Posterior vena cava (tissue), 2 donors: Measurements from ENCODE around the gene TSPAN16. TPM values are rescaled to one million over a fixed set of nuclear protein-coding genes. Genes with fewer than 3 reads are reported as not detected.

Experiments used
- DNase-seq: peaks from one replicate; pipeline ENCODE4 v3.0.0-alpha.2; 2020; ENCODE audit warnings: low spot score
- intact Hi-C, 2 donors: fragments of 100-400 bp; cut with DNase I; formaldehyde crosslinking; loops; one replicate each; pipeline versions ENCODE4 v1.14.1 to v1.14.2; 2022 to 2023
- total RNA-seq, 2 donors: library from RNA; stranded (reverse); fragmentation: NEBNext Ultra II Directional; extraction: Animal tissue kit (Norgen Biotek cat#: 25700); gene quantifications; one replicate each; pipeline ENCODE4 v1.2.1, GENCODE V29; 2021
- donor health status: DM: yes; HTN: yes; CAD: no.
- donor health status: DM: yes; HTN: yes; CAD: no.

TSPAN16 gene
- total RNA-seq, 2 donors from 2014 or later: not detected

DNA sequence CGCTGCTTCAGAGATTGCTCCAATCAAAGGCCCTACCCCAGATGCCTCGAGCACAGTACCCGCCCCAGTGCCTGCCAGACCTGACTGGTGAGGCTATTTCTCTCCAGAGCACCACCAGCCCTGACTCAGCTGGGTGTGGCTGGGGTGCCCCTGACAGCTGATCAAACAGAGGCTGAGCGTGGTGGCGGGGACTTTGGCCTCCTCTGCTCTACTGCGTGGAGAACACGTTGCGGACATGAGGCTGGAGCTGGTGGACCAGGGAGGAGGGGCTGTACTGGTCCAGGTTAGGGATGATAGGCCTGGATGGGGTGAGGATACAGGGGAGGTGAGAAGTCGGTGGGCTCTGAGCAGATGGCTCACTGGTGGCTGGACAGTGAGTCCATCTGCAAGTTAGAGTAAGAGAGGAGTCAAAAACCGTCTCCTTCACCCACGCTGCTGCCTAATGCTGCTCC, 30.1 kb upstream of the TSPAN16 start:
- no peak for DNase-seq
- intact Hi-C loops: no loop called here

DNA sequence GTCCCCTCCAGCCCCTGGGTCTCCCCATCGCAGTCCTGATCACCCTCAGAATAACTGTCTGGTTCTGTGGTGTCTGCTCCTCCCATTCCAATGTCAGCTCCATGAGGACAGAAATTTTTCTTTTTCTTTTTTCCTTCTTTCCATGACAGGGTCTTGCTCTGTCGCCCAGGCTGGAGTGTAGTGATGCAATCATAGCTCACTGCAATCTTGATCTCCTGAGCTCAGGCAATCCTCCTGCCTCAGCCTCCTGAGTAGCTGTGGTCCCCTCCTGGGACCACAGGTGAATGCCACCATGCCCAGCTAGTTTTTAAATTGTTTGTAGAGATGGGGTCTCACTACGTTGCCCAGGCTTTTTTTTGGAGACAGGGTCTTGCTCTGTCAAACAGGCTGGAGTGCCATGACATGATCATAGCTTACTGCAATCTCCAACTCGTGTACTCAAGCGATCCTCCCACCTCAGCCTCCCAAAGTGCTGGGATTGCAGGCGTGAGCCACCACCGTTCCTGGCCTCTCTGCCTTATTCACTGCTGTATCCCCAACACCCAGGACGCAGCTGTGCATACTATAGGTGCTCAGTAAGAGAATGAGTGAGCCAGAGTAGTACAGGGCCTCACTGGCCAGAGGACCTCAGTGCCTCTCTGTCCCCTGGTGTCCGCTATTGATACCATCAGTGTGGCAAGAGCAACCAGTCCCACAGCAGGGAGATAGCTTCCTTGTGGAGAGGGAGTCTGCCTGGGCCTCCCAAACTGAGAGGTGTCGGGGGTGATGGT, 28.5 kb upstream of the TSPAN16 start:
- DNase-seq: no peak
- intact Hi-C loops: no loop called here

DNA sequence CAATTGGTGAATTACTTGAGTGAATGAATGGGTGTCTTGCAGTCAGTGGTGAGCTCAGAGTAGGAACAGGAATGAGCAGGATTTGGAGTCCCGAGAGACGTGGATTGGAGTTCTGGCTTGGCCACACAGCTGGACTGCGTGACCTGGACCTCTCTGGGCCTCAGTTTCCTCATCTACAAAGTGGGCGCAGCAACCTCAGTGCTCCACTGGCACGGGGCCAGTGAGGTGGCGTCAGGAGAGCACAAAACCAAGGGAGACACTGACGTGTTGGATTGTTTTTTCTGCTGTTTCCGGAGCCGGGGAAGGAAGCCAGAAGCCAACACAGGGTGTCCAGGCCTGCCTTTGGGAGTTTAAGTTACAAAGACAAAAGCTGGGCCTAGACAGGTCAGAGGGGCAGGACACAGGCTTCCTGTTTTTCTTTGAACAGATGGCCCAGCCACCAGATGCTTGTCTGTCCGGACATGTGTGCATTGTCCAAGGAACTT, 27.1 kb upstream of the TSPAN16 start:
- peak; percentile 86 for DNase-seq
- intact Hi-C loops: no loop called here

DNA sequence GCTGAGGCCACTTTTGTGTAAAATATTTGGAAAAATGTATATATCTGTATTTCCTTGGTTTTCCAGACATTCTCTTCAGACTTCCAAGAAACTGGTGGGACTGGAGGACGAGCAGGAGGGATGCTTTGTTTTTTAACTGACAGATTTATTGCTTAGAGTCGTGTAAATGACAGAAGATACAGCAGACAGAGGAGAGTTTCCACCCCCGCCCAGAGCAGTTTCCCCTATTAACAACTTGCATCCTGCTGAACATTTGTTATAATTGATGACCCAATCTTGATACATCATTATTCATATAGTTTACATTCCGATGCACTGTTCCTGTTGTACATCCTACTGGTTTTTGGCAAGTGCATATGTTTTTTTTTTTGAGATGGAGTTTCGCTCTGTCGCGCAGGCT, 26.6 kb upstream of the TSPAN16 start:
- DNase-seq: no peak
- intact Hi-C loops: no loop called here

DNA sequence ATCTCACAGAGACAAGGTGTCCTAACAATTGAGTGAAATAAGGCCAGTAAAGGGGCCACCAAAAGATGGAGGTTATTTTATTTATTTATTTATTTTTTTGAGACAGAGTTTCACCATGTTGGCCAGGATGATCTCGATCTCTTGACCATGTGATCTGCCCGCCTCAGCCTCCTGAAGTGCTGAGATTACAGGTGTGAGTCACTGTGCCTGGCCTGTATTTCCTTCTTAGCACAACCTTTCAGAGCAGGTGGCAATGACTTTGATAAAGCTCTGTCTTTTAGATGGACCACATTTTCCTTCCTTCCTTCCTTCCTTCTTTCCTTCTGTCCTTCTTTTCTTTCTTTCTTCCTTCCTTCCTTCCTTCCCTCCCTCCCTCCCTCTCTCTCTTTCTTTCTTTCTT, 22.7 kb upstream of the TSPAN16 start:
- intact Hi-C loops: no loop called here
- no peak for DNase-seq

DNA sequence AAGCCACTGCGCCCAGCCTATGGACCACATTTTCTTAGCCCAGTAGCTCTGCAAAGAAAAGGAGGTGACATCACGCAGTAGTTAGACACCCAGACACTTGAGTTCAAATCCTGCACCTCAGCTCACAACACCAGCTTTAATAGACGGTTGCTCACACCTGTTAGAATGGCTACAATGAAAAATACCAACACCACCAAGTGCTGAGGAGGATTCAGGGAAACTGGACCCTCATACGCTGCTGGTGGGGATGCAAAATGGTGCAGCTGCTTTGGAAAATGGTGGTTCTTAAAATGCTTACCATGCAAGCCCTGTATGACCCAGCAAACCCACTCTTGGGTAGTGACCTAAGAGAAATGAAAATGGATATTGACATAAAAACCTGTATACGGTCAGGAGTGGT, 22.0 kb upstream of the TSPAN16 start:
- intact Hi-C loops: no loop called here
- no peak for DNase-seq

DNA sequence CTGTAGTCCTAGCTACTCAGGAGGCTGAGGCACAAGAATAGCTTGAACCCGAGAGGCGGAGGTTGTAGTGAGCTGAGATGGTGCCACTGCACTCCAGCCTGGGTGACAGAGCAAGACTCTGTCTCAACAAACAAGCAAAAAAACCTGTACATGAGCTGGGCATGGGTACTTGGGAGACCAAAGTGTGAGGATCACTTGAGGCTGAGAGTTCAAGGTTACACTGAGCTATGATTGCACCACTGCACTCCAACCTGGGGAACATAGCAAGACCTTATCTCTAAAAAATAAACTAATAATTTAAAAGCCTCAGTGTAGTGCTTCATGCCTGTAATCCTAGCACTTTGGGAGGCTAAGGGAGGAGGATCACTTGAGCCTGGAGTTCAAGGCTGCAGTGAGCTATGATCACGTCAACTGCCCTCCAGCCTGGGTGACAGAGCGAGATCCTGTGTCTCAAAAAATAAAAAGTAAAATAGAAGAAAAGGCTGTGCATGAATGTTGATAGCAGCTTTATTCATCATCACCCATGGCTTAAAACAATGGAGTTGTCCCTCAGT, 21.4 kb upstream of the TSPAN16 start:
- no peak for DNase-seq
- intact Hi-C loops: no loop called here

DNA sequence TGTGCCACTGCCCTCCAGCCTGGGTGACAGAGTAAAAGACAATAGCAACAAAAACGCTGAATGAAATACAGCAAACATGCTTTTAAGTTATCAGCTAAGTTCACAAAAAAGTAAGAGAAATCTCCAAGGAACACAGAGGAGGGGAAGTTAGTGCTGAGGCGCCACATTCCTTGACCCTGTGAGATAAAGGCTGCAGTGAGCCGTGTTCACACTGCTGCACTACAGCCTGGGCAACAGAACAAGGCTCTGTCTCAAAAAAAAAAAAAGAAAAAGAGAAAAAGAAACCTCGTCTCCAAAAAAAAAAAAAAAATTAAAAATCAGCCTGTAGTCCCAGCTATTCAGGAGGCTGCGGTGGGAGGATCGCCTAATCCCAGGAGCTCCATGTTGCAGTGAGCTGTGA, 17.3 kb upstream of the TSPAN16 start:
- no peak for DNase-seq
- intact Hi-C loops: no loop called here

DNA sequence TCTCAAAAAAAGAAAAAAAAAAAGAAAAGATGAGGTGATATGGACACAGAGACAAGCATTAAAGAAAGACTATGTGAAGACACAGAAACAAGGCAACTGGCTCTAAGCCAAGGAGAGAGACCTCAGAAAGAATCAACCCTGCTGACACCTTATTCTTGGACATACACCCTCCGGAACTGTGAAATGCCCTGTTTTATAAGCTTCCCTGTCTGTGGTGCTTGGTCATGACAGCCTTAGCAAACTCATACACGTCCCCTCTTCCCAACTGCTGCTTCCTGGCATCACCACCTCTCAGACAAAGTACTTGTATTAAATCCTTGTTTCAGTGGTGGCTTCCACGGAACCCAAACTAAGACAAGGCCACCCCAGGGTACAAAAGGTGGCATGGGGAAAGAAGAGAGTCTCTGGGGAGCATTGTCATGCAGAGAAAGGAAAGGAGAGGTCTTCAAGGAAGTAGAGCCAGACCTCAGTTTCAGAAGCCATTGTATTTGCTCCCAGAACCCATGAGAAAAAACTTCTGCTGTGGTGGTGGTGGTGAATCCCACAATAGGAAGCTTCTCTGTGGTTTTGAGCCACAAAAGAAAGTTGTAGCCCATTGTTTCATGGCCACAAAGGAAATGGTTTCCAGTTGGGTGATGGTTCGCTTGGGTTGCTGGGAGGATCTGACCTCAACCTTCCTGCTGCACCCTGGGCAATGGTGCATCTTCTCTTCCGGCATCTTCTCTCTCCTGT, 16.3 kb upstream of the TSPAN16 start:
- no peak for DNase-seq
- intact Hi-C loops: no loop called here

DNA sequence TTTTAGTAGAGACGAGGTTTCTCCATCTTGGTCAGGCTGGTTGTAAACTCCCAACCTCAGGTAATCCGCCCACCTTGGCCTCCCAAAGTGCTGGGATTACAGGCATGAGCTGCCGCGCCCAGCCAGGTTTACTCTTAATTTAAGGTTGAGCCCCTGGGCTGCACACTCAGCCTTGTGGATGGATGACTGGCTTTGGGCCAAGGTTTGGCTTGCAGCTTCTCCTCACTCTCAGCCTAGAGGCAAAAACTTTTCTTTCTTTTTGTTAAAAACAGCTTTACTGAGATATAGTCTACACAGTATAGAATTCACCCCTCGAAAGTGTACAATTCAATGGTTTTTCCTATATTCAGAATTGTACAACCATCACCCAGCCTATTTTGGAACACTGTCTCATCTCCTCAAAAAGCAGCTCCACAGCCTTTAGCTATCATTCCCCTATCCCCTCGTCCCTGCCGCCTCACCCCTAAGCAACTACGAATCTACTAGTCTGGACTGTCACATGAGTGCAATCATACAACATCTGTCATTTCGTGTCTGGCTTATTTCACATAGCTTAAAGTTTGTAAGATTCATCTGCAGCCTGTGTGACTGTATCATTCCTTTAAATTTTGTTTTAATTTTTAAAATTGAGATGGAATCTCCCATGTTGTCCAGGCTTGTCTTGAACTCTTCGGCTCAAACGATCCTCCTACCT, 14.5 kb upstream of the TSPAN16 start:
- no peak for DNase-seq
- intact Hi-C loops: no loop called here

DNA sequence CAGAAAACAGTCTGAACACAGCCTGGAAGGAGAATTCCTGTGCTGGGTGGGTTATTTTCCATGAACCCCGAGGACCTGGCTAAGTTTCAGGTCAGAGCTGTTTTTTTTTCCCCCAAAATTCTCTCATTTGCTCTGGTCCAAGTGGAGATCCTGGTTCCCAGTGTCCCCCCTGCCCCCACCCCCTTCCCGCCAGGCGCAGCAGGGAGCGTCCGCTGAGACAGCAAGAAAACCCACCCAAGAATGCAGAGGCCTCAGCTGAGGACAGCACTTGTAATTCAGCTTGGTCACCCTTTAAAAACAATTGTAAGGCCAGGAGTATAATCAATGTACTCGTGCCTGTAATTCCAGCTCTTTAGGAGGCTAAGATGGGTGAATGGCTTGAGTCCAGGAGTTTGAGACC, 11.4 kb upstream of the TSPAN16 start:
- intact Hi-C loops: no loop called here

DNA sequence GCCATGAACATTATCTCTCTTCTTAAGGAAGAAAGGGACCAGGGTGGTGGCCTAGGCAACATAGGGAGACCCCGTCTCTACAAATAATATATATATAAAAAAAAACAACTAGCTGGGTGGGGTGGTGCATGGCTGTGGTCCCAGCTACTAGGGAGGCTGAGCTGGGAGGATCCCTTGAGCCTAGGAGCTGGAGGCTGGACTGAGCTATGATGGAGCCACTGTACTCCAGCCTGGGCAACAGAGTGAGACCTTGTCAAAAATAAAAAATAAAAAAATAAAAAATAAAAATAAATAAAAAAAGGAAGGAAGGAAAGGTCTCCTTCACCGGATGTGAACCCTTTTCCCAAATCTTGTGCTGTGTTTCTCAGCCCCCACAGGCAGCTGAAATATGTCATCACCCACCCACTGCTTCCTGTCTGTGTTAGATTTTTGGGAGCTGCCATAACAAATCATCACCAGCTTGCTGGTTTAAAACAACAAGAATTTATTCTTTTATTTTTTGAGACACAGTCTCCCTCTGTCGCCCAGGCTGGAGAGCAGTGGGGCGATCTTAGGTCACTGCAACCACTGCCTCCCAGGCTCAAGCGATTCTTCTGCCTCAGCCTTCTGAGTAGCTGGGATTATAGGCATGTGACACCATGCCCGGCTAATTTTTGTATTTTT, 9.5 kb upstream of the TSPAN16 start:
- DNase-seq: no peak
- intact Hi-C loops: no loop called here

More for the DNA sequence above, 11.4 kb upstream of the TSPAN16 start:
- DNase-seq: no peak

DNA sequence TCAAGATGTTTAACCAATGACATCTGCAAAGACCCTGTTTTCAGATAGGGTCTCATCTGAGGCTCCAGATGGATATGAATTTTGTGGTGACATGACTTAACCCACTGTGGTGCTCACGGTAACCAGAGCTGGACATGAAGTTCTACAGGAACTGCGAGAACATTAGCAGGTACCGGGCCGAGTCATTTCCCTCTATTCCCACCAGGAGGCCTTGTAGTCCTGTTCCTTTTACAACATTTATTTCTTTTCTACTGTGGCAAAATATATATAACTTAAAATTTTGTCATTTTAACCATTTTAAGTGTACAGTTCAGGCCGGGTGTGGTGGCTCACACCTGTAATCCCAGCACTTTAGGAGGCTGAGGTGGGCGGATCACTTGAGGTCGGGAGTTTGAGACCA, 7.6 kb upstream of the TSPAN16 start:
- intact Hi-C loops: no loop called here
- DNase-seq: no peak

DNA sequence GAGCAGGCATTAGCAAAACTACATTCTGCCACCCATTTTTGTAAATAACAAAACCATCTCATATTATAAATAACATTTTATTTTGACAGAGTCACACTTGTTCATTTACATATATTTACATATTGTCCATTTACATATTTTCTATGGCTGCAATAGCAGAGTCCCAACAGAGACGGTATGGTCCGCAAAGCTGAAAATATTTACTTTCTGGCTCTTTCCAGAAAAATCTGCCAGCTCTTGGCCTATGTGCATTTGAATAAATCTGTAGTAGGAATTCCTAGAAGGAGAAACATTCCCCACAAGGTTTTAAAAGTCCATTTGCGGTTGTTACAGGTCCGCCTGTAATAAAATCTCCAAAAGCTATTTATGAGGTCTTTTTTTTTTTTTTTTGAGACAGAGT, 5.7 kb upstream of the TSPAN16 start:
- DNase-seq: no peak
- intact Hi-C loops: no loop called here

DNA sequence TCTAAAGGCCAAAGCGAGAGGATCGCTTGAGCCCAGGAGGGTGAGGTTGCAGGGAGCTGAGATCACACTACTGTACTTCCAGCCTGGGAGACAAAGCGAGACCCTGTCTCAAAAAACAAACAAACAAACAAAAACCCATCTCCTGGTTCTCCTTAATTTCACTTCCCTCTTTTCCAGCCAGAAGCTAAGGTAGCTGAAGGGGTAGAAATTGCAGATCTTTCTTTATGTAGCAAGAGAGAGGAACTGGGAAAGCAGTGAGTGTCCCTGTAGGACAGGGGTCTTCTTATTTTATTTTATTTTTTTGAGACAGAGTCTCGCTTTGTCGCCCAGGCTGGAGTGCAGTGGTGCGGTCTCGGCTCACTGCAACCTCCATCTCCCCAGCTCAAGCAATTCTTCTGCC, 4.5 kb upstream of the TSPAN16 start:
- intact Hi-C loops: loop anchor here in 1 of 2 donors (1.0 kb wide), 1 partner anchor 154 kb away; no protein-coding TSS in a partner anchor

DNA sequence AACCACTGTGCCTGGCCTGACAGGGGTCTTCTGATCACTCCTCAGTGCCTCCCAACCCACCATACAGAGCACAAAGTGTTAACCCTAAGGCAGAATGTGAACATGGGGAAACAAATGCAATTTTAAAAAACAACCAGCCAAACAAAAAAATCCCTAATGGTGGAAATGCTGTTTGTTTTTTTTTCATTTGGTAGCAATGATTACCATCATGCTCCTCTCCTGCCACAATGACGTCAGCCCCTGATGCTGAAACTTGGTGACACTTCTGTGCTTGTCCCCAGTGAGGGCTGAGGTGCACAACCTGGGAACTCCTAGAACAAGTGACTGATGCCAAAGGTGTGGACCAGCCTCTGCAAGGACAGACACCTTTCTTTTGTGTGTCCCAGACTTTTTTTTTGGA, 4.0 kb upstream of the TSPAN16 start:
- no peak for DNase-seq
- intact Hi-C loops: loop anchor here in 1 of 2 donors (1.0 kb wide), 1 partner anchor 153 kb away; no protein-coding TSS in a partner anchor

More for the DNA sequence above, 4.5 kb upstream of the TSPAN16 start:
- no peak for DNase-seq

DNA sequence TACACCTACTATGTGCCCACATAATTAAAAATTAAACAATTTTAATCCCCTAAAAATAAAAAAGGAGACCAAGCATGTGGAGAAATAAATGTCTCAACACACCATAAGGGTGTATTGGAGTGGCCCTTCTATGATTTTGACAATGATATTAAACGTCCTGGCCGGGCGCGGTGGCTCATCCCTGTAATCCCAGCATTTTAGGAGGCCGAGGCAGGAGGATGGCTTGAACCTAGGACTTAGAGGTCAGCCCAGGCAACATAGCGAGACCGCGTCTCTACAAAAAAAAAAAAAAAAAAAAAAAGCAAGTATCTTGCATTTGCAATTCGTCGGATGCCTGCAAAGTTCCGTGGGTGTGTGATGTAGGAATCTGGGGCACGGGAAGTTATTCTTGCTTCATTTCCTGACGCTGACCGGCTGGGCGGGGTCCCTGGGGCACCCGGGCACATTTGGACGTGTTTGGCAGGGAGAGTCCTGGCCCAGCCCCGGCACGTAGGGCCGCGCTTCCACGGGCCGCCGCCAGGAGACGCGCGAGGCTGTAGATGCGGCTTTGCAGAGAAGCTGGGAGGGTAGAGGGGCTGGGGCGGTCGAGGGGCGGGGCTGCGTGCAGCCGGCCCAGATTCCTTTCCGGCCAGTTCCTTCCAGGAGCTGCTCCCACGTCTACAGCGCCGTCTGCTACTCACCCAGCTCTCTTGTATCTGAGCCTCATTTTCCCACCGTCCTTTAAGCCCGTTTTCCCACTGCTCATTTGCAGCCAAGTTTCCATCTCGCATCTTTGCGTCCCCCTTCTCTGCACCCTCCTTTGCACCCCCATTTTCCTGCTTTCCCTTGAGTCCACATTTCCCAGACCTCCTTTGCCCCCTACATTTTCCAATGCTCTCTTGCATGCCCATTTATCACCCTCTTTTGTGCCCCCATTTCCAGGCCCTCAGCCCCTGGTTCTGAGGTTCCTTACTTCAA, 2.2 kb upstream of the TSPAN16 start:
- peak; percentile 99 for DNase-seq
- intact Hi-C loops: no loop called here

DNA sequence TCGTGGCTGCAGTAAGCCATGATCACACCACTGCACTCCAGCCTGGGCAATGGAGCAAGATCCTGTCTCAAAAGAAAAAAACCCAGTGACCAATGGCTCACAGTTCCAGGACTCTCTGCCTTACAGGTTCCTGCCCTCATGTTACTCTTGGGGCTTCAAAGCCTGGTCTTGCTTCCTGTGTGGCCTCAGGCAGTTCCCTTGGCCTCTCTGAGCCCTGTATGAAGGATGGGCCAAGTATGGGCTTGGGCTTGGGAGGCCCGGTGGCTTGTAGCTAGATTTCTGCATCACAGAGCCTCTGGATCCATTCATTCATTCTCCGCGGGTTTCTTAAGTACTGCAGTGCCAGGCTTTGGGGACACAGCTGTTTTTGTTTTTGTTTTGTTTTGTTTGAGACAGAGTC, 780 bp upstream of the TSPAN16 start:
- intact Hi-C loops: loop anchor here in 1 of 2 donors (5.0 kb wide), 1 partner anchor 152 kb away; no protein-coding TSS in a partner anchor
- DNase-seq: no peak
